ENCODE data around the gene BCL2L13.

The BCL2L13 gene

GRCh38 chr22:17726928-17727897 is 88.7 kb downstream of the BCL2L13 start:
- DNase-seq: no peak

GRCh38 chr22:17728786-17729185 is 90.2 kb downstream of the BCL2L13 start:
- DNase-seq: no peak

GRCh38 chr22:17729561-17729960 is 91.0 kb downstream of the BCL2L13 start:
- DNase-seq: no peak

GRCh38 chr22:17732251-17732854 is 93.8 kb downstream of the BCL2L13 start:
- no peak for DNase-seq

GRCh38 chr22:17733466-17733865 is 94.9 kb downstream of the BCL2L13 start:
- no peak for DNase-seq

- DNase-seq: no peak
Measured at GRCh38 chr22:17734187-17734586, 95.6 kb downstream of the BCL2L13 start.

GRCh38 chr22:17738386-17739128 is 100.0 kb downstream of the BCL2L13 start:
- no peak for DNase-seq

- DNase-seq: no peak
Measured at GRCh38 chr22:17739196-17739975, 100.8 kb downstream of the BCL2L13 start.

GRCh38 chr22:17741866-17742526 is 103.4 kb downstream of the BCL2L13 start:
- DNase-seq: no peak

GRCh38 chr22:17742527-17742902 is 104.0 kb downstream of the BCL2L13 start:
- DNase-seq: no peak

- no peak for DNase-seq
Measured at GRCh38 chr22:17743661-17744411, 105.3 kb downstream of the BCL2L13 start.

- DNase-seq: no peak
Measured at GRCh38 chr22:17744430-17744829, 105.9 kb downstream of the BCL2L13 start.

- DNase-seq: no peak
Measured at GRCh38 chr22:17746916-17747315, 108.4 kb downstream of the BCL2L13 start.

GRCh38 chr22:17748555-17749353 is 110.2 kb downstream of the BCL2L13 start:
- peak; percentile 40 for DNase-seq

- DNase-seq: no peak
Measured at GRCh38 chr22:17749605-17750395, 111.2 kb downstream of the BCL2L13 start.

GRCh38 chr22:17751596-17751995 is 113.0 kb downstream of the BCL2L13 start:
- no peak for DNase-seq

GRCh38 chr22:17753401-17753989 is 114.9 kb downstream of the BCL2L13 start:
- no peak for DNase-seq

- no peak for DNase-seq
Measured at GRCh38 chr22:17754233-17754925, 115.8 kb downstream of the BCL2L13 start.
